Keratinocyte (primary cell): ENCODE data around the gene UCP2. TPM values are rescaled to one million over a fixed set of nuclear protein-coding genes. Genes with fewer than 3 reads are reported as not detected.
"Not testable (repeated sequence)": the region's sequence is repeated elsewhere in the genome, so short reads cannot be mapped to it uniquely, and the experiment has no call there.

Experiments
- DNase-seq: peaks from one replicate; pipeline ENCODE4 v3.0.0-alpha.2; 2011; ENCODE audit warnings: low read depth, missing footprints, low spot score
- FAIRE-seq: peaks from 2 replicates; lab custom pipeline; 2011; peaks lifted over from hg19 to GRCh38; lab: Jason Lieb, UNC
- H2AFZ ChIP-seq: 2 replicates; pipeline ENCODE4 v1.6.0; 2012; ENCODE audit warnings: low read length, control low read depth, inconsistent platforms; ENCODE audit not compliant: control insufficient read depth
- H3K27ac ChIP-seq: 2 replicates; pipeline ENCODE4 v1.5.1; 2011; ENCODE audit warnings: low read length; ENCODE audit not compliant: control insufficient read depth, insufficient read depth
- H3K27me3 ChIP-seq: 3 replicates; pipeline ENCODE4 v1.6.0; 2011; ENCODE audit warnings: low read length; ENCODE audit not compliant: control insufficient read depth, insufficient read depth; ENCODE audit errors: extremely low read depth
- H3K36me3 ChIP-seq, 2 experiments: 2 replicates in 1 of 2; 3 replicates in 1 of 2; pipeline ENCODE4 v1.5.1; 2011; ENCODE audit warnings: low read length in 2 of 2, mild to moderate bottlenecking in 1 of 2; ENCODE audit not compliant: control insufficient read depth in 2 of 2, insufficient read depth in 2 of 2; ENCODE audit errors: extremely low read depth in 1 of 2
- H3K4me1 ChIP-seq: 3 replicates; pipeline ENCODE4 v1.5.1; 2011; ENCODE audit warnings: low read length; ENCODE audit not compliant: control insufficient read depth, insufficient read depth; ENCODE audit errors: extremely low read depth
- H3K4me2 ChIP-seq: 3 replicates; pipeline ENCODE4 v1.6.0; 2011; ENCODE audit warnings: low read depth, low read length; ENCODE audit not compliant: control insufficient read depth, insufficient read depth; ENCODE audit errors: extremely low read depth
- H3K4me3 ChIP-seq, 3 experiments: fragments of 200-600 bp in 1 of 3; sonication (generic) in 1 of 3; 2 replicates in 2 of 3; 3 replicates in 1 of 3; pipeline ENCODE4 v1.5.1; 2011 to 2016; ENCODE audit warnings: low read length in 3 of 3, mild to moderate bottlenecking in 3 of 3, control low read depth in 2 of 3, inconsistent platforms in 1 of 3, low read depth in 1 of 3, mixed read lengths in 1 of 3, mixed run types in 1 of 3, moderate library complexity in 1 of 3; ENCODE audit not compliant: control insufficient read depth in 2 of 3, insufficient read depth in 2 of 3; ENCODE audit errors: extremely low read depth in 1 of 3
- H3K79me2 ChIP-seq: 2 replicates; pipeline ENCODE4 v1.6.0; 2012; ENCODE audit warnings: low read length; ENCODE audit not compliant: control insufficient read depth, insufficient read depth
- H3K9ac ChIP-seq: 3 replicates; pipeline ENCODE4 v1.6.0; 2011; ENCODE audit warnings: low read length; ENCODE audit not compliant: control insufficient read depth, insufficient read depth; ENCODE audit errors: extremely low read depth
- H3K9me1 ChIP-seq: 3 replicates; pipeline ENCODE4 v1.6.0; 2011; ENCODE audit warnings: low read length; ENCODE audit not compliant: control insufficient read depth, insufficient read depth; ENCODE audit errors: extremely low read depth
- H3K9me3 ChIP-seq: 2 replicates; pipeline ENCODE4 v1.5.1; 2012; ENCODE audit warnings: low read depth, low read length; ENCODE audit not compliant: control insufficient read depth
- H4K20me1 ChIP-seq: 3 replicates; pipeline ENCODE4 v1.6.0; 2011; ENCODE audit warnings: low read length; ENCODE audit not compliant: control insufficient read depth, insufficient read depth; ENCODE audit errors: extremely low read depth
- CTCF ChIP-seq, 3 experiments: IDR thresholded peaks in 1 of 3; conservative IDR thresholded peaks in 1 of 3; optimal IDR thresholded peaks in 1 of 3; 2 replicates in 2 of 3; 3 replicates in 1 of 3; pipeline versions ENCODE3 to v1.5.1; 2011; ENCODE audit warnings: low read length in 3 of 3, mild to moderate bottlenecking in 3 of 3, moderate library complexity in 2 of 3, control low read depth in 1 of 3, inconsistent platforms in 1 of 3; ENCODE audit not compliant: insufficient read depth in 2 of 3; ENCODE audit errors: extremely low read depth in 1 of 3
- EZH2 ChIP-seq: IDR thresholded peaks from one replicate; pipeline ENCODE4 v1.6.1; 2012; ENCODE audit warnings: inconsistent platforms, mild to moderate bottlenecking, low read length, moderate library complexity
- dilution Hi-C: fragments of 300-500 bp; cut with MboI; formaldehyde crosslinking; loops from one replicate; pipeline ENCODE4 v1.7.0; 2020; ENCODE audit warnings: low sequenced_read_pairs; ENCODE audit not compliant: extremely low pct_ligation_motif_present
- polyA plus RNA-seq, 5 experiments: library from polyadenylated mRNA; depleted of rRNA in 3 of 5; stranded (reverse) in 3 of 5; stranded (forward) in 1 of 5; unstranded in 1 of 5; fragments of >200 nt; gene quantifications; 1 replicate in 1 of 5; 2 replicates in 3 of 5; 3 replicates in 1 of 5; pipeline versions ENCODE4 v1.2.1 to v1.2.3, GENCODE V29; 2011 to 2012; ENCODE audit warnings: missing spikeins in 2 of 5, low read depth in 1 of 5, low replicate concordance in 1 of 5

The UCP2 gene
- polyA plus RNA-seq, 1 donor (not counting 4 experiments of a cell fraction or from before 2014, with no cell fraction given), result 1.1 TPM

- H3K9me3 ChIP-seq, result no peaks in the 10 kb centered on the region
- no peaks in the 10 kb centered on the region for H3K36me3 ChIP-seq
- H3K9ac ChIP-seq, result no peak overlapping the region
- no peaks in the 10 kb centered on the region for H4K20me1 ChIP-seq
- DNase-seq, result no peak
- FAIRE-seq, result no peak
- no peak overlapping the region for H3K27ac ChIP-seq
- TF ChIP-seq EZH2 (no peak), CTCF (optimal IDR thresholded peaks at IDR 0.05 in 1 of 3, IDR thresholded peaks at IDR 0.05 in 1 of 3, conservative IDR thresholded peaks at IDR 0.05 in 1 of 3; ENCODE audit: extremely low read depth in 1 of 3, insufficient read depth in 2 of 3, low read length in 3 of 3) (no peak)
- no peak overlapping the region for H2AFZ ChIP-seq
- H3K79me2 ChIP-seq, result no peaks in the 10 kb centered on the region
- no peaks in the 10 kb centered on the region for H3K9me1 ChIP-seq
- H3K4me2 ChIP-seq, result no peak overlapping the region
- H3K4me1 ChIP-seq, result peaks cover 2% of the 10 kb centered on the region
- dilution Hi-C loops, result no loop called here
- H3K4me3 ChIP-seq, result no peak overlapping the region
- no peaks in the 10 kb centered on the region for H3K27me3 ChIP-seq
These were observed 5.6 kb upstream of the UCP2 start for GRCh38 chr11:73988227-73988626.

DNA sequence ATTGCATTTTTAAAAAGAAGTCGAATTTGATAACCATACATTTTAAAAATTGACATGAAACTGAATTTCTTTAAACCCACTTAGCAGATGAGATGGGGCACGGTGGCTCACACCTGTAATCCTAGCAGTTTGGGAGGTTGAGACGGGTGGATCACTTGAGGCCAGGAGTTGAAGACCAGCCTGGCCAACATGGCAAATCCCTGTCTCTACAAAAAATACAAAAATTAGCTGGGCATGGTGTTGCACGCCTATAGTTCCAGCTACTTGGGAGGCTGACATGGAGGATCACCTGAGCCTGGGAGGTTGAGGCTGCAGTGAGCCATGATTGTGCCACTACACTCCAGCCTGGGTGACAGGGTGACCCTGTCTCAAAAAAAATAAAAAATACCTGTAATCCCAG lies 3.0 kb upstream of the UCP2 start:
- H3K36me3 ChIP-seq, dilution Hi-C loops, H2AFZ ChIP-seq: not testable (repeated sequence)

More for the DNA sequence above, 3.0 kb upstream of the UCP2 start:
- H3K4me2 ChIP-seq, FAIRE-seq, H3K9ac ChIP-seq, H3K9me3 ChIP-seq, DNase-seq, H3K79me2 ChIP-seq, H3K27me3 ChIP-seq, H3K4me1 ChIP-seq, H4K20me1 ChIP-seq, H3K27ac ChIP-seq, H3K9me1 ChIP-seq, H3K4me3 ChIP-seq: not testable (repeated sequence)
